Cardiac muscle cell (in vitro differentiated cells and primary cell): ENCODE data around the gene TMEM244. TPM values are rescaled to one million over a fixed set of nuclear protein-coding genes. Genes with fewer than 3 reads are reported as not detected.

ENCODE experiments used
- DNase-seq, 2 donors: peaks; one replicate each; pipeline versions ENCODE4 v3.0.0 to v3.0.0-alpha.2; 2010 to 2017; ENCODE audit warnings: low read depth in 1 of 2, low spot score in 1 of 2
- H3K27ac ChIP-seq: fragments of 200-600 bp; sonication (generic); 2 replicates; pipeline ENCODE4 v1.5.1; 2016
- H3K27me3 ChIP-seq: fragments of 200-600 bp; sonication (generic); 2 replicates; pipeline ENCODE4 v1.6.0; 2016; ENCODE audit warnings: control low read depth
- H3K36me3 ChIP-seq: fragments of 200-600 bp; sonication (generic); 2 replicates; pipeline ENCODE4 v1.5.1; 2016; ENCODE audit warnings: control low read depth
- H3K4me1 ChIP-seq: fragments of 200-600 bp; sonication (generic); 2 replicates; pipeline ENCODE4 v1.8.1; 2017; ENCODE audit warnings: low read depth, mild to moderate bottlenecking, mixed run types
- H3K4me3 ChIP-seq: fragments of 200-600 bp; sonication (generic); 2 replicates; pipeline ENCODE4 v1.5.1; 2016; ENCODE audit warnings: mild to moderate bottlenecking
- H3K9me3 ChIP-seq: fragments of 200-600 bp; sonication (generic); 2 replicates; pipeline ENCODE4 v1.5.1; 2017; ENCODE audit warnings: low read depth, mild to moderate bottlenecking, control low read depth
- polyA plus RNA-seq: library from polyadenylated mRNA; unstranded; fragments of >200 nt; fragmentation: Nextera tagmentation; extraction: Ambion mirVana; gene quantifications from 2 replicates; pipeline ENCODE4 v1.2.1, GENCODE V29; 2016
- total RNA-seq: library from RNA; depleted of rRNA; stranded (reverse); fragments of >200 nt; gene quantifications from 2 replicates; pipeline ENCODE4 v1.2.3, GENCODE V29; 2016
- TF ChIP-seq, protein P1 (sequence below): IDR thresholded peaks from 2 replicates; pipeline ENCODE4 v1.5.1; 2012; ENCODE audit warnings: low read depth, mild to moderate bottlenecking, low read length

TMEM244 gene
- total and polyA plus RNA-seq, 2 experiments from 2014 or later, result not detected

DNA sequence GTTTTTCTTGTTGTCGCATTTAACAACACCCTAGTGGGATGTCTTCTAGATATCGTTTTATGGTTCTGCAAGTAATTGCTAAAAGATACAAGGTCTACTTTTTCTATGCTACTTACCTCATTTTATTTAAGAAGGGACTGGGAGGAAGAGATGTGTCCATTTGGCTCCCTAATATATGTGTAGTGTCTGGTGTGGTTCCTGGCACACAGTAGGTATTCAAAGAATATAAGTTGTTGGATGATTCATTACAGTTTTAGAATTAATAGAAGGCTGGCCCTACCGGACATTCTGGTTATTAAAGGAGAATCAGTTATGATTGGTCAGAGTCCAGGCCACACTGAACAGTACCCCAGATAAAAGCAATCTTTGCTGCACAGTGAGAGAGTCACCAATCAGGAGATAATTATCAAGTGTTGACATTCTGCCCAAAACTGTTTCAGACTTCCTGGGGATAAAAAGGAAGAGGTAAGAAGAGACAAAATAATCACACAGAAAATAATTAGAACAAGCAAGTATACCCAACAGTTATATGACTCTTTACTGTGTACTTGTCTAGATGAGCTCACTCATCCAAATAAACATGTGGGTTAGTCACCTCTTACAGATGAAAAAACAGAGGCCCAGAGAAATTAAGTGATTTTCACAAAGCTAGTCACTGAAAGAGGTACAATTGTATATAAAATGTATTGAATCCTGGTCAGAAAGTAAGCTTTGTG, 7.0 kb downstream of the TMEM244 start:
- no peak for DNase-seq
- no peaks in the 10 kb centered on the region for H3K9me3 ChIP-seq
- H3K4me1 ChIP-seq, result no peaks in the 10 kb centered on the region
- H3K36me3 ChIP-seq, result no peaks in the 10 kb centered on the region
- no peak overlapping the region for H3K4me3 ChIP-seq
- TF ChIP-seq, protein P1, sequence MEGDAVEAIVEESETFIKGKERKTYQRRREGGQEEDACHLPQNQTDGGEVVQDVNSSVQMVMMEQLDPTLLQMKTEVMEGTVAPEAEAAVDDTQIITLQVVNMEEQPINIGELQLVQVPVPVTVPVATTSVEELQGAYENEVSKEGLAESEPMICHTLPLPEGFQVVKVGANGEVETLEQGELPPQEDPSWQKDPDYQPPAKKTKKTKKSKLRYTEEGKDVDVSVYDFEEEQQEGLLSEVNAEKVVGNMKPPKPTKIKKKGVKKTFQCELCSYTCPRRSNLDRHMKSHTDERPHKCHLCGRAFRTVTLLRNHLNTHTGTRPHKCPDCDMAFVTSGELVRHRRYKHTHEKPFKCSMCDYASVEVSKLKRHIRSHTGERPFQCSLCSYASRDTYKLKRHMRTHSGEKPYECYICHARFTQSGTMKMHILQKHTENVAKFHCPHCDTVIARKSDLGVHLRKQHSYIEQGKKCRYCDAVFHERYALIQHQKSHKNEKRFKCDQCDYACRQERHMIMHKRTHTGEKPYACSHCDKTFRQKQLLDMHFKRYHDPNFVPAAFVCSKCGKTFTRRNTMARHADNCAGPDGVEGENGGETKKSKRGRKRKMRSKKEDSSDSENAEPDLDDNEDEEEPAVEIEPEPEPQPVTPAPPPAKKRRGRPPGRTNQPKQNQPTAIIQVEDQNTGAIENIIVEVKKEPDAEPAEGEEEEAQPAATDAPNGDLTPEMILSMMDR, result no peak
- peaks cover 30% of the 10 kb centered on the region for H3K27me3 ChIP-seq
- no peak overlapping the region for H3K27ac ChIP-seq

DNA sequence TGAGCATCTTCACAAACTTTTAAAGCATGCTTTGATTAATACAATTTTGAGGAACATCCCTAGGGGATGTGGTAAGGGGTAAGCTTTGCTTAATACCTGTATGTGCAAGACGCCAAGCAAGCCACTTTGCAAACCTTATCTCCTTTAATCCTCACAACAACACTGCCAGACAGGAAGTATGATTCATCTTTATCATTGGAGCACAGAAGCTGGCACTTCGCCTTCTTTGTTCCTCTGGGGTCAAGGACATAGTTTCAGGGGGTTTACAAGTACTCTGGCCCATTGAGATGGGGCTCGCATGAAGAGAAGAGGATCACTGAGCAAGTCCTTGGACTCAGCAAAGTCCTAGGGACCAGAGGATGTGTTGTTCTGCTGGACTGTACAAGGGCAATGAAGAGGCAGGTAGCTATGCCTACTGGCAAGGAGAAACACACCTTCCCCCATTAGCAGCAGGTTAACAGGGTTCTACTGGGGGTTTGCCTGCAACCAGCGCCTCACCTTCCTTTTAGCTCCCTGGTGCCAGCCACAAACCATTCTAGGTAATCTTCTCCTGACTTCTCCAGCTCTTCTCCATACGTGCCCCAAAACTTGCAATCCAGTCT, 8.8 kb downstream of the TMEM244 start:
- H3K36me3 ChIP-seq, result no peaks in the 10 kb centered on the region
- TF ChIP-seq, protein P1, result no peak

DNA sequence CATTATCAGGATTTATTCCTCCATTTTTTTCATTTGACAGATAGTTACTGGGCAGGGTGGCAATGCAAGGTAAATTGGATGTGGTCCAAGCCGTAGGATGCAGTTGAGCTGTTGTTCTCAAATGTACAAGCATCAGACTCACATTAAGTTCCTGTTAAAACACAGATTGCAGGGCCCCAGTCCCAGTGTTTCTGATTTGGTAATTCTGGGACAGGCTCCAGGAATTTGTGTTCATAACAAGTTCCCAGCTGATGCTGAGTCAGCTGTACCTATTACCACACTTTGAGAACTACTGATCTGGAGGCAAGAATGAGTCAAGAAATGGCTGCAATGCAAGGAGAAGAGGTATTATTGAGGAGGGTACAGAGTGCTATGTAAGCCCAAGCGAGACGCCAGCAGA, 11.7 kb downstream of the TMEM244 start:
- Histone ChIP-seq H3K27ac (no peak overlapping the region), H3K27me3 (peaks cover 22% of the 10 kb centered on the region), H3K4me3 (no peak overlapping the region), H3K9me3 (no peaks in the 10 kb centered on the region), H3K36me3 (no peaks in the 10 kb centered on the region), H3K4me1 (no peaks in the 10 kb centered on the region)
- TF ChIP-seq, protein P1, result no peak
- DNase-seq, result peak in 1 of 2 donors; percentile 94

More for the DNA sequence above, 8.8 kb downstream of the TMEM244 start:
- H3K27me3 ChIP-seq, result peaks cover 28% of the 10 kb centered on the region
- no peak overlapping the region for H3K4me3 ChIP-seq
- peak in 1 of 2 donors; percentile 49 for DNase-seq
- H3K4me1 ChIP-seq, result no peaks in the 10 kb centered on the region
- no peak overlapping the region for H3K27ac ChIP-seq
- no peaks in the 10 kb centered on the region for H3K9me3 ChIP-seq

DNA sequence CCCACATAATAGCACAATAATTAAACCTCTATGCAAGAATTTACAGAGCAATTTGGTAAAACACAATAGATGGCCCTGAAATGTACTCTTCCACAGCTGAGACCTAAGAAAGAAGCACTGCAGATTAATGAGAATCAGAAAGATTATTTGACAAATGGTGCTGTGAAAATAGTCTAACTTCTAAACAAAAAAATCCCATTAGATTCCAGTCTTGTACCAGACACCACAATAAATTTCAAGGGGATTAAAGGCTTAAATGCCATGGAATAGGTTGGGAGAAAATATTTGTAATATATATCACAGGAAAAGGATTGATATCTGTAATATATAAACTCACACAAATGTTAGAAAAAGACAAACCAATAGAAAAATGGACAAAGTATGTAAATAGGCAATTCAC, 14.4 kb downstream of the TMEM244 start:
- Histone ChIP-seq H3K27me3 (peaks cover 5% of the 10 kb centered on the region), H3K27ac (no peak overlapping the region), H3K4me1 (no peaks in the 10 kb centered on the region), H3K9me3 (no peaks in the 10 kb centered on the region), H3K36me3 (no peaks in the 10 kb centered on the region), H3K4me3 (no peak overlapping the region)
- TF ChIP-seq, protein P1, result no peak
- DNase-seq, result no peak

DNA sequence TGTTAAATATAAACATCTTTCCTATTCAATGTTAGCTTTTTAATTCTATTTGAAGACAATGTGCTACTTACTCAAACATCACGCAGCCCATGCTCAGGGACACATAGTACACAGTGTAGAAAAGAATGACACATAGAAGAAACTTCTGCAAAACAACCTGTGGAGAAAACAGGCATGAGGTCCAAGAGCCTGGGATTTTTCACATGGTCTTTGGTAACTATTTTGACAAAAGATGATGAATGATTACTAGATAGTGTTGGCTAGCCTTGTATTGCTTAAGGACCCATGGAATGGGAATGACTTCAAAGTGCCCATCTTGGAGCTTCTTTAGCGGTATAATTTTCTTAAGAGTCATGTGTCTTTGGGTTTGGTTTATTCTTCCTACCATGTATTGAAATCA, 15.4 kb downstream of the TMEM244 start:
- H3K36me3 ChIP-seq, result no peaks in the 10 kb centered on the region
- H3K4me1 ChIP-seq, result no peaks in the 10 kb centered on the region
- H3K27ac ChIP-seq, result no peak overlapping the region
- no peak overlapping the region for H3K4me3 ChIP-seq
- DNase-seq, result no peak
- TF ChIP-seq, protein P1, result no peak
- peaks cover 5% of the 10 kb centered on the region for H3K27me3 ChIP-seq
- no peaks in the 10 kb centered on the region for H3K9me3 ChIP-seq
